HepG2 (cell line): ENCODE measurements around the gene TTLL12. TPM values are rescaled to one million over a fixed set of nuclear protein-coding genes. Genes with fewer than 3 reads are reported as not detected.

Experiments used
- ATAC-seq: fragments of 200-7000 bp; cut with Tn5 transposase; 3 replicates; pipeline ENCODE4 v1.9.1; 2020; ENCODE audit warnings: mild to moderate bottlenecking, moderate library complexity
- BruUV-seq: library from RNA; stranded (reverse); fragments of 400-500 nt; replicated peaks from 2 replicates; lab custom pipeline; 2021; lab: Mats Ljungman, UMichigan
- CTCF ChIA-PET: fragments of 300-600 bp; formaldehyde crosslinking; extraction: SDS; loops from one replicate; lab custom pipeline; 2021; ENCODE audit warnings: low total read pairs, inconsistent platforms, low intra/inter-chr PET ratio; lab: Yijun Ruan, JAX
- POLR2A ChIA-PET: fragments of 350-600 bp; sonication (Branson Sonifier 250); formaldehyde crosslinking; loops from one replicate; lab custom pipeline; 2020; ENCODE audit warnings: antibody characterized with exemption, inconsistent platforms; lab: Yijun Ruan, JAX
- DNase-seq: peaks from one replicate; pipeline ENCODE4 v3.0.0-alpha.2; 2015; ENCODE audit warnings: low spot score
- FAIRE-seq: peaks from 3 replicates; lab custom pipeline; 2011; peaks lifted over from hg19 to GRCh38; lab: Jason Lieb, UNC
- H2AFZ ChIP-seq: one replicate; pipeline ENCODE4 v1.6.1; 2011; ENCODE audit warnings: low read length, inconsistent platforms
- H3K27ac ChIP-seq: fragments of 300-600 bp; 3 replicates; pipeline ENCODE4 v1.8.0; 2011; ENCODE audit warnings: mixed run types, mild to moderate bottlenecking, mixed read lengths, low read length, inconsistent platforms; ENCODE audit not compliant: insufficient read depth; ENCODE audit errors: extremely low read length
- H3K27me3 ChIP-seq, 2 experiments: fragments of 200-600 bp in 1 of 2; 2 replicates in 1 of 2; 3 replicates in 1 of 2; pipeline versions ENCODE4 v1.6.0 to v1.8.0; 2011; ENCODE audit warnings: low read length in 2 of 2, mild to moderate bottlenecking in 2 of 2, moderate library complexity in 2 of 2, inconsistent platforms in 1 of 2; ENCODE audit not compliant: insufficient read depth in 2 of 2, control insufficient read depth in 1 of 2
- H3K36me3 ChIP-seq, 2 experiments: fragments of 200-600 bp in 1 of 2; replicated peaks in 1 of 2; 2 replicates in 1 of 2; 3 replicates in 1 of 2; pipeline versions ENCODE4 v1.5.1 to v1.8.0; 2011; ENCODE audit warnings: low read length in 2 of 2, inconsistent platforms in 1 of 2; ENCODE audit not compliant: insufficient read depth in 2 of 2, control insufficient read depth in 1 of 2
- H3K4me1 ChIP-seq: 2 replicates; pipeline ENCODE4 v1.5.1; 2012; ENCODE audit warnings: low read length, inconsistent platforms; ENCODE audit not compliant: insufficient read depth
- H3K4me2 ChIP-seq: 2 replicates; pipeline ENCODE4 v1.6.0; 2011; ENCODE audit warnings: low read depth, low read length, inconsistent platforms
- H3K4me3 ChIP-seq, 3 experiments: fragments of 200-600 bp in 1 of 3; sonication (generic), shearing (Covaris generic) in 1 of 3; replicated peaks in 1 of 3; 2 replicates each; pipeline ENCODE4 v1.5.1; 2011 to 2016; ENCODE audit warnings: low read length in 3 of 3, inconsistent platforms in 2 of 3, low read depth in 2 of 3, mild to moderate bottlenecking in 2 of 3, control low read depth in 1 of 3, mixed read lengths in 1 of 3; ENCODE audit not compliant: insufficient read depth in 1 of 3
- H3K79me2 ChIP-seq: one replicate; pipeline ENCODE4 v1.6.1; 2011; ENCODE audit warnings: low read length, inconsistent platforms; ENCODE audit not compliant: insufficient read depth
- H3K9ac ChIP-seq: 2 replicates; pipeline ENCODE4 v1.6.0; 2011; ENCODE audit warnings: mild to moderate bottlenecking, low read depth, low read length, inconsistent platforms; ENCODE audit not compliant: insufficient read depth
- H3K9me3 ChIP-seq: 2 replicates; pipeline ENCODE4 v1.5.1; 2012; ENCODE audit warnings: mild to moderate bottlenecking, low read length
- H4K20me1 ChIP-seq: 2 replicates; pipeline ENCODE4 v1.6.0; 2011; ENCODE audit warnings: inconsistent platforms, mild to moderate bottlenecking, low read length, moderate library complexity; ENCODE audit not compliant: insufficient read depth
- AGO2 ChIP-seq: fragments of 200-400 bp; formaldehyde crosslinking; optimal IDR thresholded peaks from 2 replicates; pipeline ENCODE3; 2017; ENCODE audit warnings: mild to moderate bottlenecking, low read depth, low read length, moderate library complexity
- ATRX ChIP-seq: sonication (generic); formaldehyde crosslinking; IDR thresholded peaks from 2 replicates; pipeline ENCODE4 v1.4.0; 2020; ENCODE audit warnings: missing genetic modification reagents, borderline replicate concordance
- CBX5 ChIP-seq: sonication (generic); formaldehyde crosslinking; IDR thresholded peaks from 2 replicates; pipeline ENCODE4 v1.4.0; 2020; ENCODE audit warnings: missing genetic modification reagents, borderline replicate concordance
- MXD4 ChIP-seq: IDR thresholded peaks from 2 replicates; pipeline ENCODE4 v1.6.1; 2016; ENCODE audit warnings: mild to moderate bottlenecking, missing biosample characterization, missing genetic modification reagents
- PHF8 ChIP-seq: sonication (generic); formaldehyde crosslinking; IDR thresholded peaks from 2 replicates; pipeline ENCODE4 v1.5.0; 2020; ENCODE audit warnings: missing genetic modification reagents
- RBM22 ChIP-seq: fragments of 200-400 bp; formaldehyde crosslinking; optimal IDR thresholded peaks from 2 replicates; pipeline ENCODE3; 2017; ENCODE audit warnings: mild to moderate bottlenecking, low read length, moderate library complexity
- ZBTB38 ChIP-seq: sonication (generic); formaldehyde crosslinking; IDR thresholded peaks from 2 replicates; pipeline ENCODE4 v1.5.1; 2020; ENCODE audit warnings: mild to moderate bottlenecking, missing genetic modification reagents
- ZNF367 ChIP-seq: sonication (generic); formaldehyde crosslinking; IDR thresholded peaks from 2 replicates; pipeline ENCODE4 v1.4.0; 2020; ENCODE audit warnings: missing genetic modification reagents, borderline replicate concordance
- ZNF792 ChIP-seq: IDR thresholded peaks from 2 replicates; pipeline ENCODE4 v1.6.1; 2016
- ZSCAN21 ChIP-seq: sonication (generic); formaldehyde crosslinking; IDR thresholded peaks from 2 replicates; pipeline ENCODE4 v1.8.0; 2022; ENCODE audit warnings: mild to moderate bottlenecking, missing genetic modification reagents, moderate library complexity, borderline replicate concordance
- WGBS: methylation state at CpG from one replicate; pipeline ENCODE4 v1.1.6; 2017; ENCODE audit warnings: low lambda C conversion rate; 5-methylcytosine and 5-hydroxymethylcytosine counted together
- in situ Hi-C: cut with HindIII; loops from 2 replicates; pipeline ENCODE4 v1.10.0; 2017; ENCODE audit warnings: low pct_unique_long_range_greater_than_20kb; ENCODE audit not compliant: extremely low pct_ligation_motif_present
- intact Hi-C: fragments of 100-400 bp; cut with micrococcal nuclease; formaldehyde crosslinking; loops from one replicate; pipeline ENCODE4 v1.10.0; 2022; ENCODE audit not compliant: unreplicated experiment
- polyA plus RNA-seq, 8 experiments: library from polyadenylated mRNA; depleted of rRNA in 3 of 8; stranded (reverse) in 7 of 8; unstranded in 1 of 8; fragments of >200 nt; fragmentation: Illumina TruSeq in 4 of 8; extraction: Trizol in 4 of 8; gene quantifications; 2 replicates each; pipeline versions ENCODE4 v1.2.1 to v1.2.3, GENCODE V29; 2011 to 2016; ENCODE audit warnings: low read depth in 4 of 8, missing spikeins in 1 of 8, mixed read lengths in 1 of 8; ENCODE audit not compliant: insufficient read depth in 1 of 8
- total RNA-seq, 5 experiments: library from RNA; depleted of rRNA; stranded (reverse); fragments of >200 nt; fragmentation: Illumina TruSeq; extraction: Trizol; gene quantifications; 2 replicates each; pipeline ENCODE4 v1.2.3, GENCODE V29; 2016; ENCODE audit warnings: low read depth in 1 of 5

TTLL12 gene
- total and polyA plus RNA-seq, 2 of the 13 experiments (the other 11 are each of a cell fraction or from before 2014, with no cell fraction given): 11.9 to 38.1 TPM

- TF ChIP-seq ZSCAN21 (CRISPR knock-in tag) (no peak), PHF8 (no peak), MXD4 (CRISPR knock-in tag) (no peak), ATRX (CRISPR knock-in tag) (no peak), ZNF792 (CRISPR knock-in tag) (no peak)
Observed at GRCh38 chr22:43172191-43172590, 14.7 kb downstream of the TTLL12 start (continued).

- CTCF ChIA-PET: no interaction called here
- H3K36me3 ChIP-seq: peaks cover 17 to 44% of the 10 kb centered on the region in 2 experiments
- H3K27me3 ChIP-seq: no peaks in the 10 kb centered on the region
- FAIRE-seq: no peak
- ATAC-seq: no peak
- no peak overlapping the region for H2AFZ ChIP-seq
- no peaks in the 10 kb centered on the region for H3K79me2 ChIP-seq
- TF ChIP-seq RBM22 (peak; percentile 21), ZNF367 (CRISPR knock-in tag) (no peak), AGO2 (peak; percentile 3)
- in situ Hi-C loops: no loop called here
- DNase-seq: no peak
- no peaks in the 10 kb centered on the region for H3K4me1 ChIP-seq
- no peak overlapping the region for H3K9ac ChIP-seq
- no TSS peak for BruUV-seq
- no peak overlapping the region for H3K4me2 ChIP-seq
- WGBS: 80% methylated on average over 1 of the region's 12 CpGs
- intact Hi-C loops: no loop called here
- no peaks in the 10 kb centered on the region for H4K20me1 ChIP-seq
- no peaks in the 10 kb centered on the region for H3K9me3 ChIP-seq
- POLR2A ChIA-PET: no interaction called here
- H3K4me3 ChIP-seq: no peak overlapping the region
- no peak overlapping the region for H3K27ac ChIP-seq
Observed at GRCh38 chr22:43171607-43172006, 15.3 kb downstream of the TTLL12 start.

- Histone ChIP-seq H3K4me2 (no peak overlapping the region), H3K9me3 (no peaks in the 10 kb centered on the region), H3K79me2 (no peaks in the 10 kb centered on the region), H3K9ac (no peak overlapping the region), H3K27me3 (no peaks in the 10 kb centered on the region), H3K27ac (no peak overlapping the region), H3K4me1 (no peaks in the 10 kb centered on the region), H3K4me3 (no peak overlapping the region), H4K20me1 (no peaks in the 10 kb centered on the region), H2AFZ (no peak overlapping the region), H3K36me3 (peaks cover 17 to 41% of the 10 kb centered on the region in 2 experiments)
- BruUV-seq: no TSS peak
- intact Hi-C loops (no loop called here), in situ Hi-C loops (no loop called here)
- DNase-seq (no peak), FAIRE-seq (no peak), ATAC-seq (no peak)
- TF ChIP-seq ZBTB38 (CRISPR knock-in tag) (peak; percentile 60), CBX5 (CRISPR knock-in tag) (no peak), AGO2 (peak; percentile 52)
- CTCF ChIA-PET: no interaction called here
- 95% methylated on average over 6 of the region's 14 CpGs for WGBS
- POLR2A ChIA-PET: no interaction called here
Observed at GRCh38 chr22:43171019-43171491, 15.9 kb downstream of the TTLL12 start.
